Peyer's patch (tissue), 4 donors: ENCODE measurements around the gene AMN1. TPM values are rescaled to one million over a fixed set of nuclear protein-coding genes. Genes with fewer than 3 reads are reported as not detected.
"Not testable (repeated sequence)": the region's sequence is repeated elsewhere in the genome, so short reads cannot be mapped to it uniquely, and the experiment has no call there.

Experiments
- DNase-seq, 3 donors: peaks; one replicate each; pipeline ENCODE4 v3.0.0-alpha.2; 2017 to 2019
- H3K27ac ChIP-seq, 4 donors: fragments of 200-600 bp; sonication (generic); one replicate each; pipeline ENCODE4 v1.5.1; 2016 to 2019
- H3K27me3 ChIP-seq, 2 donors: fragments of 200-600 bp; sonication (generic); one replicate each; pipeline ENCODE4 v1.5.1; 2019
- H3K36me3 ChIP-seq, 3 donors: fragments of 200-600 bp; sonication (generic); one replicate each; pipeline ENCODE4 v1.5.1; 2016 to 2019
- H3K4me1 ChIP-seq, 4 donors: fragments of 200-600 bp; sonication (generic); one replicate each; pipeline ENCODE4 v1.5.1; 2016 to 2019
- H3K4me3 ChIP-seq, 4 donors: fragments of 200-600 bp; sonication (generic); 1 replicate in 3 of 4; 2 replicates in 1 of 4; pipeline ENCODE4 v1.5.1; 2016 to 2019; ENCODE audit warnings: mild to moderate bottlenecking in 1 of 4
- H3K9me3 ChIP-seq, 4 donors: fragments of 200-600 bp; sonication (generic); one replicate each; pipeline ENCODE4 v1.5.1; 2016 to 2019; ENCODE audit warnings: mild to moderate bottlenecking in 1 of 4
- CTCF ChIP-seq, 6 experiments: fragments of 450-650 bp in 4 of 6; fragments of 200-600 bp in 2 of 6; sonication (generic) in 1 of 6; IDR thresholded peaks; one replicate each; pipeline ENCODE4 v1.5.1; 2017 to 2019; ENCODE audit warnings: antibody characterized with exemption in 6 of 6, mild to moderate bottlenecking in 3 of 6, moderate library complexity in 1 of 6
- POLR2A ChIP-seq, 2 donors: fragments of 450-650 bp; IDR thresholded peaks; one replicate each; pipeline ENCODE4 v1.5.1; 2017; ENCODE audit warnings: antibody characterized with exemption in 2 of 2, mild to moderate bottlenecking in 2 of 2, moderate library complexity in 2 of 2
- total RNA-seq, 4 donors: library from RNA; depleted of rRNA; stranded (reverse); fragments of >200 nt; gene quantifications; one replicate each; pipeline ENCODE4 v1.1.0, GENCODE V29; 2016

AMN1 gene
- total RNA-seq, 4 donors from 2014 or later: 0.95 to 21.5 (median 6.4) TPM

GRCh38 chr12:31685801-31686200 lies 43.0 kb downstream of the AMN1 start:
- Histone ChIP-seq H3K4me3 (no peak overlapping the region), H3K27ac (peak overlapping the region in 1 of 4 donors; percentile 74), H3K4me1 (peaks cover 0 to 6% (median 0%) of the 10 kb centered on the region in 4 donors), H3K36me3 (no peaks in the 10 kb centered on the region), H3K27me3 (no peaks in the 10 kb centered on the region), H3K9me3 (peaks cover 0 to 13% (median 5%) of the 10 kb centered on the region in 4 donors)
- DNase-seq: no peak
- TF ChIP-seq CTCF (IDR thresholded peaks at IDR 0.05) (no peak), POLR2A (IDR thresholded peaks at IDR 0.05) (no peak)

GRCh38 chr12:31682136-31682962 lies 46.5 kb downstream of the AMN1 start:
- peak in 2 of 3 donors; percentile 70 to 91 for DNase-seq
- peak overlapping the region in 1 of 4 donors; percentile 67 for H3K27ac ChIP-seq
- no peak overlapping the region for H3K4me3 ChIP-seq
- no peaks in the 10 kb centered on the region for H3K36me3 ChIP-seq
- H3K4me1 ChIP-seq: peaks cover 0 to 6% (median 0%) of the 10 kb centered on the region in 4 donors
- no peaks in the 10 kb centered on the region for H3K27me3 ChIP-seq
- TF ChIP-seq POLR2A (IDR thresholded peaks at IDR 0.05): no peak
- TF ChIP-seq CTCF (IDR thresholded peaks at IDR 0.05): peak; percentile 54 to 89 (median 82)
- H3K9me3 ChIP-seq: peaks cover 0 to 13% (median 5%) of the 10 kb centered on the region in 4 donors

- no peaks in the 10 kb centered on the region for H3K27me3 ChIP-seq
- peaks cover 0 to 13% (median 0%) of the 10 kb centered on the region in 4 donors for H3K9me3 ChIP-seq
- H3K4me3 ChIP-seq: no peak overlapping the region
- no peak overlapping the region for H3K27ac ChIP-seq
- no peaks in the 10 kb centered on the region for H3K36me3 ChIP-seq
- H3K4me1 ChIP-seq: no peaks in the 10 kb centered on the region
- DNase-seq: no peak
- TF ChIP-seq CTCF (IDR thresholded peaks at IDR 0.05) (no peak), POLR2A (IDR thresholded peaks at IDR 0.05) (no peak)
Measured at GRCh38 chr12:31672521-31672920, 56.3 kb downstream of the AMN1 start.

GRCh38 chr12:31669582-31669981 lies 59.2 kb downstream of the AMN1 start:
- not testable (repeated sequence) for H3K36me3 ChIP-seq, DNase-seq, H3K4me1 ChIP-seq, H3K4me3 ChIP-seq, H3K27ac ChIP-seq, H3K27me3 ChIP-seq
- H3K9me3 ChIP-seq: peaks cover 0 to 13% (median 0%) of the 10 kb centered on the region in 4 donors

- no peak for DNase-seq
- H3K27me3 ChIP-seq: no peaks in the 10 kb centered on the region
- TF ChIP-seq POLR2A (IDR thresholded peaks at IDR 0.05) (no peak), CTCF (IDR thresholded peaks at IDR 0.05) (no peak)
Measured at GRCh38 chr12:31669020-31669419, 59.8 kb downstream of the AMN1 start.

GRCh38 chr12:31664038-31664437 lies 64.8 kb downstream of the AMN1 start:
- Histone ChIP-seq H3K27me3 (no peaks in the 10 kb centered on the region), H3K36me3 (no peaks in the 10 kb centered on the region), H3K9me3 (peaks cover 0 to 7% (median 0%) of the 10 kb centered on the region in 4 donors), H3K4me3 (no peak overlapping the region), H3K4me1 (no peaks in the 10 kb centered on the region), H3K27ac (no peak overlapping the region)
- TF ChIP-seq POLR2A (IDR thresholded peaks at IDR 0.05) (no peak), CTCF (IDR thresholded peaks at IDR 0.05) (no peak)
- no peak for DNase-seq

More at GRCh38 chr12:31669020-31669419, 59.8 kb downstream of the AMN1 start:
- H3K4me1 ChIP-seq: no peaks in the 10 kb centered on the region
- no peak overlapping the region for H3K4me3 ChIP-seq
- H3K36me3 ChIP-seq: no peaks in the 10 kb centered on the region
- peaks cover 0 to 13% (median 0%) of the 10 kb centered on the region in 4 donors for H3K9me3 ChIP-seq
- H3K27ac ChIP-seq: no peak overlapping the region
